ENCODE results near the gene RPE.

Gene RPE

DNA sequence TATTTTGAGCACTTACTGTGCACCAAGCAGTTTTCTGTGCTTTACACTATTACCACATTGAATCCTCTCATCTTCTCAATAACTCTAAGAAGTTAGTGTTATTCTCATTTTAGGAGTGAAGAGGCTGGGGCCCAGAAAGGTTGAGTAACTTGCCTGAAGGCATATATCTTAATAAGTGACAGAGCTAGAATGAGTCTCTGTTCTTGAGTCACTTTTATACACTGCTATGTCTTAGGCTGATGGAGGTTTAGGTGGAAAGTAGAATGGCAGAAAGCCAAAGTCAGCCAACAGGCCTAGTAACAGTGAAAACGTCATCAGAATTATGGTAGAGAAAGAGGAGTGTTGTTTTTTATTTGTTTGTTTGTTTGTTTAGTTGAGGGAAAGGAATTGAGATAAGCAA, 27.9 kb upstream of the RPE start:
- H3K9me3 ChIP-seq (ENCODE audit: control insufficient read depth, insufficient read depth, low read length) = no peaks in the 10 kb centered on the region
- no peaks in the 10 kb centered on the region for H3K4me1 ChIP-seq (ENCODE audit: control insufficient read depth, insufficient read depth, low read length)
- no peak overlapping the region for H3K4me3 ChIP-seq (ENCODE audit: low read depth, low read length)
- no peak overlapping the region for H3K27ac ChIP-seq (ENCODE audit: low read depth, low read length)
- no peaks in the 10 kb centered on the region for H3K36me3 ChIP-seq (ENCODE audit: control insufficient read depth, insufficient read depth, low read length)
- no peaks in the 10 kb centered on the region for H3K27me3 ChIP-seq (ENCODE audit: control insufficient read depth, insufficient read depth, low read length)
- no peak overlapping the region for H3K9ac ChIP-seq (ENCODE audit: low read depth, low read length)

DNA sequence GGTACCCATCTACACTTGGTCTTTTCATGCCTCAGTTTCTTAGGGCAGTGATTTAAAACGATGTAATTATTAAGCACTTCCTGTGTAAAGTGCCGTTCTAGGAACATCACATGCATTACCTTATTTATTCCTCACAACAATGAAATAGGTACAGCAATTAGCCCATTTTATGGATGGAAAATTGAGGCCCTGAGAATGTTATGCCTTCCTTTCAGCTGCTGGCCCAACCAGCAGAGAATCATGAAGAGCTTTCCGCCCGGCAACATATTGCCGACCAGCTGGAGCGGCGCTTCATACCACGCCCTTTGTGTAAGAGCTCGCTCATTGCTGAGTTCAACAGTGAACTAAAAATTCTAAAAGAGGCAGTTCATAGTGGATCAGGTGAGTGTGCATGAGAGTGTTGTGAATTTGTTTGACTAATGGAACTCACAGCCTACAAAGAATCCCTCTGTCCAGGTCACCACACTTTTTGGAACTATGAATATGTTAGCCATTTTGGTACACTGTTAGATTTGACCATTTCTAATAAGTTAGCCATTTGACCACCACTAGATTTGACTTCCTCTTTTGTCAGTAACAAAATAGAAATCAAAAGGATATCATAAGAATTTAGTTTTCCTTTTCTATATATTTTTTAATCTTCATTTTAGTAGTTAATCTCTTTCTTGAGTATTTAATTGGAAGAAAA, 25.6 kb upstream of the RPE start:
- Histone ChIP-seq H3K27me3 (ENCODE audit: control insufficient read depth, insufficient read depth, low read length) (no peaks in the 10 kb centered on the region), H3K27ac (ENCODE audit: low read depth, low read length) (no peak overlapping the region), H3K9ac (ENCODE audit: low read depth, low read length) (no peak overlapping the region), H3K4me1 (ENCODE audit: control insufficient read depth, insufficient read depth, low read length) (no peaks in the 10 kb centered on the region), H3K9me3 (ENCODE audit: control insufficient read depth, insufficient read depth, low read length) (no peaks in the 10 kb centered on the region), H3K36me3 (ENCODE audit: control insufficient read depth, insufficient read depth, low read length) (no peaks in the 10 kb centered on the region), H3K4me3 (ENCODE audit: low read depth, low read length) (no peak overlapping the region)

DNA sequence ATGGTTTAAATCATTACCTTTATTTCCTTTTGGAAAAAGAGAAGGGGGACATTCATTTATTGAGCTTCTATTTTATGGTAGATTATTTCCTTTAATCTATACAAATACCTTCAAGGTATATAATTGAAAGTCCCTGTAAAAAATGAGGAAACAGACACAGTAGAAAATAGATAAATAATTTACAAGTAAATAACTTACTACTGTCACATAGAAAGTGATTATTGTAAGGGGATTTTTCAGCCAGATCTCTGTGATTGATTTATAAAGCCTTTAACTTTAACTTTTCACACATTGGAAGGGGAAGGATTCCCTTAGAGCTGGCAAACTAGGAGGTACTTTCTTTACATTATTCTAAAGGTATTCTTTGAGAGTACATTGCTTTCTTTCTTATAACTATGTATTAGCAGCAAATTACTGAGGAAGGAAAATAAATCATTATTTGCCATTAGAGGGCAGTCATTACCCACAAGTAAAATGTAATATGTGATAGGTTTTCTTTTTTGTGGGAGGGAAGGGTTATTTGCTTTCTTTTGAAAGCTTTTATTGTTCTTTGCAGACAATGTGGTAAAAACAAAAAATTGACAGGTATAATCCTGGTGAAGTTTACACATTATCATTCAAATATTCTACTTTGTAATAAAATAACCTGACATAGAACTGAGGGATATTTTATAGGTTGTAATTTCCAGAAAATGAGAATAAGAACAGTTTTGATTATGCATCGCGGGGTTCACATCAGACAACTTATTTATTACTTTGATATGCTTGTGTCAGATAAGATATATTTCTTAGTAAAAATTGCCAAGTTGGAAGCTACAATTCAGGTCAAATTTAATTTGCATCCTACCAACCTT, 24.8 kb upstream of the RPE start:
- no peaks in the 10 kb centered on the region for H3K4me1 ChIP-seq (ENCODE audit: control insufficient read depth, insufficient read depth, low read length)
- H3K4me3 ChIP-seq (ENCODE audit: low read depth, low read length) = no peak overlapping the region
- H3K9me3 ChIP-seq (ENCODE audit: control insufficient read depth, insufficient read depth, low read length) = no peaks in the 10 kb centered on the region

DNA sequence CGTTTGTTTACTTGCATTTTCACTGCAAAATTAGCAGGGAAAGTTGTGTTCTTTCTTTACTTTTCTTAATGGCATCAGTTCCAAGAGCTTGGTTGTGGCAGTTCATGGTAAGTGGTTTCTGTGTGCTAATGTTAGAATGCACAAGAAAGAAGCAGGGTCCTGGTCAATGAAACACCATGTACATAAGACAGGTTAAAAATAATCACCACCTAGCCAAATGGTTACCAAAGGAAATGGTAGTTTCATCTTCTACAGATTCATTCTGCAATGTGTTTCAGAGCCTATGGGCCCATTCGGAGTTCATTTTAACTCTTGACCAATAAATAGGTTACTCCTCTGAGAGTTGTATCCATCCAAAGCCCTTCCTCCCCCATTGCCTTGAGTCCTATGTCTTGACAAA, 18.1 kb upstream of the RPE start:
- Histone ChIP-seq H3K4me3 (ENCODE audit: low read depth, low read length) (no peak overlapping the region), H3K27ac (ENCODE audit: low read depth, low read length) (no peak overlapping the region), H3K4me1 (ENCODE audit: control insufficient read depth, insufficient read depth, low read length) (no peaks in the 10 kb centered on the region), H3K9ac (ENCODE audit: low read depth, low read length) (no peak overlapping the region), H3K36me3 (ENCODE audit: control insufficient read depth, insufficient read depth, low read length) (no peaks in the 10 kb centered on the region), H3K27me3 (ENCODE audit: control insufficient read depth, insufficient read depth, low read length) (no peaks in the 10 kb centered on the region), H3K9me3 (ENCODE audit: control insufficient read depth, insufficient read depth, low read length) (no peaks in the 10 kb centered on the region)

More for the DNA sequence above, 24.8 kb upstream of the RPE start:
- Histone ChIP-seq H3K9ac (ENCODE audit: low read depth, low read length) (no peak overlapping the region), H3K36me3 (ENCODE audit: control insufficient read depth, insufficient read depth, low read length) (no peaks in the 10 kb centered on the region), H3K27me3 (ENCODE audit: control insufficient read depth, insufficient read depth, low read length) (no peaks in the 10 kb centered on the region), H3K27ac (ENCODE audit: low read depth, low read length) (no peak overlapping the region)

DNA sequence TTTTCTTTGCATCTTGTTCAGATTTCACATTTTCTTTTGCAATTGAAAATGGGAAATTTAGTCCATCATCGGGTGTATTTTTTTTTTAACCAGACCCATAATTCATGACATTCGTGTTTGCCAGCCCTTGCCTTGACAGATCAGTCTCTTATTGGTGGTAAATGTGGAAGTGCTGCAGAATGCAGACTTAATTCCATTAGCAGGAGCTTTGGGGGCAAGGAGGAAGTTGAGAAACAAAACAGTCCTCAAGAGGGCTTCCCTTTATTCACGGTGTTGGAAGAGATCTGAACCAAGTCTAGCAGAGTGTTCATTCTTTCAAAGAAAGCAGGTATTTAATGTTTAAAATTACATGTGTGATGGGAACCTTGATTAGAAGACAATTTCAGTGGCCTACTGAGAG, 16.6 kb upstream of the RPE start:
- Histone ChIP-seq H3K27ac (ENCODE audit: low read depth, low read length) (no peak overlapping the region), H3K9ac (ENCODE audit: low read depth, low read length) (no peak overlapping the region), H3K4me3 (ENCODE audit: low read depth, low read length) (no peak overlapping the region), H3K9me3 (ENCODE audit: control insufficient read depth, insufficient read depth, low read length) (no peaks in the 10 kb centered on the region), H3K27me3 (ENCODE audit: control insufficient read depth, insufficient read depth, low read length) (no peaks in the 10 kb centered on the region), H3K36me3 (ENCODE audit: control insufficient read depth, insufficient read depth, low read length) (no peaks in the 10 kb centered on the region), H3K4me1 (ENCODE audit: control insufficient read depth, insufficient read depth, low read length) (no peaks in the 10 kb centered on the region)

DNA sequence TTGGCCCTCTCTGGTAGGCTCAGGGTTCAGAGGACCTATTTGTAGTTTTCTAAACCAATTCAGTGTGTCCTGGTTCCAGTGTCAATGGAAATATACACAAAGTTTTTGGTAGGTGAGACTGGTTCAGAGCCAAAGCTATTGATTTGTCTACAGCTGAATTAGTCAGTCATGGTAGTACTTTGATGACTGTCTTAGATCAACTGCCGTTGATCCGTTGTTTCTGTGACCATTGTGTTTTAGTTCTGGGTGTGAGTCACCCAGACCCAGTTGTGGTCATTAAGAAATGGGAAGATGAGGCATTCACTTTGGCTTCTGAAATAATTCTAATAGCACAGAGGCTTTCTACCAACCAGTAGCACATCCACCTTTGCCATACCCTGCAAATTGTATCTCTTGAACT, 16.0 kb upstream of the RPE start:
- H3K9me3 ChIP-seq (ENCODE audit: control insufficient read depth, insufficient read depth, low read length) = no peaks in the 10 kb centered on the region
- H3K27ac ChIP-seq (ENCODE audit: low read depth, low read length) = no peak overlapping the region
- H3K9ac ChIP-seq (ENCODE audit: low read depth, low read length) = no peak overlapping the region
- no peaks in the 10 kb centered on the region for H3K4me1 ChIP-seq (ENCODE audit: control insufficient read depth, insufficient read depth, low read length)
- H3K27me3 ChIP-seq (ENCODE audit: control insufficient read depth, insufficient read depth, low read length) = no peaks in the 10 kb centered on the region
- H3K36me3 ChIP-seq (ENCODE audit: control insufficient read depth, insufficient read depth, low read length) = no peaks in the 10 kb centered on the region
- no peak overlapping the region for H3K4me3 ChIP-seq (ENCODE audit: low read depth, low read length)

DNA sequence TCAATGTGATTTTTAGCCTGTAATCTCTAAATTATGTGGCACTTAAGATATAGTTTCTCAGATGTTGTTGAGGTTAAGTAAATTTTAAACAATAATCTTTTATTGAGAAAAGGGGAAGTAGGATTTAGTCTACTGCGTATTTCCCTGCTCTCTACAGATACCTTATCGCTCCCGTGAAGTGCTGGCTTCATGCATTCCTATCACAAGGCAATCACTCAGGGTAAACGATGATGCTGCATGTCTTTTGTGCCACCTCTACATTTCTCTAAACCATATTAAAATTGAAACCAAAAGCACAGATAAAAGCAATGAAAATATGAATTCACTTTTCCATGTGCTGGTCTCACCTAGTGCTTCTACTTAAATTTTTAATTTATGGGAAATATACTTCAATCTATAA, 14.4 kb upstream of the RPE start:
- Histone ChIP-seq H3K36me3 (ENCODE audit: control insufficient read depth, insufficient read depth, low read length) (no peaks in the 10 kb centered on the region), H3K27me3 (ENCODE audit: control insufficient read depth, insufficient read depth, low read length) (no peaks in the 10 kb centered on the region), H3K4me1 (ENCODE audit: control insufficient read depth, insufficient read depth, low read length) (no peaks in the 10 kb centered on the region), H3K9me3 (ENCODE audit: control insufficient read depth, insufficient read depth, low read length) (no peaks in the 10 kb centered on the region), H3K27ac (ENCODE audit: low read depth, low read length) (no peak overlapping the region), H3K9ac (ENCODE audit: low read depth, low read length) (no peak overlapping the region), H3K4me3 (ENCODE audit: low read depth, low read length) (no peak overlapping the region)

DNA sequence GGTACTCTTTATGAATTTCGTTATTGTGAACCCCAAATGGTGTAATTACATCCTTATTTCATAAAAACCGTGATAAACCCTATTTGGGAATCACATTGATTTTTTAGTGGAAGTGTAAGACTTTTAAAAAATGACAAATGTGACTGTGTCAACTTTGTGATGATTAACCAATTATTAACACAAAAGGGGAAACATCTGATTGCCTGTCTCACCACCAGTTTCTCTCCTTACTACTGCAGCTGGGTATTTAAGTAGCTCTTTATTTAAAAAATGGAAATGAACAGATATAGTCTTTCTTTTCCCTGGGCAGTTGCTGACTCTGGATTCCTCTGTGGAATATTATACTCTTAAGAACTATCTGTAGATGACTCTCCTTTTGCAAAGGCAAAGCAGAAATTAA, 11.6 kb upstream of the RPE start:
- Histone ChIP-seq H3K9ac (ENCODE audit: low read depth, low read length) (no peak overlapping the region), H3K4me3 (ENCODE audit: low read depth, low read length) (no peak overlapping the region), H3K4me1 (ENCODE audit: control insufficient read depth, insufficient read depth, low read length) (no peaks in the 10 kb centered on the region), H3K27me3 (ENCODE audit: control insufficient read depth, insufficient read depth, low read length) (no peaks in the 10 kb centered on the region), H3K9me3 (ENCODE audit: control insufficient read depth, insufficient read depth, low read length) (no peaks in the 10 kb centered on the region), H3K27ac (ENCODE audit: low read depth, low read length) (no peak overlapping the region), H3K36me3 (ENCODE audit: control insufficient read depth, insufficient read depth, low read length) (no peaks in the 10 kb centered on the region)

DNA sequence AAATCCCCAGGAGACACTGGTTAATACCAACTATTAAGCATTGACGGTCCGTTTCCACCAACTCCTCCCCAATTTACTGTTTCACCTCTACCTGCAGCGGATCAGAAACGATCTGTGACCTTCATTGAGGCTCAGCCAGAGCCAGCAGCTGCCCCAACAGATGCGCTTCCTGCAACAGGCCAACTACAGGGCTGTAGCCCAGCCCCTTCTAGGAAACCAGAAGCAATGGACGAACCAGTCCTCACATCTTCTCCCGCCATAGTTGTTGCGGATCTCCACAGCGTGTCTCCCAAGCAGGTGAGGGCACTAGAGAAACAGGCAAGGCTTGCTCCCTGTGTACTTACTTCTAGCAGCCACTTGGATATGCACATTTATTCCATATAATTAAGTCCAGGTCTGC, 8.5 kb upstream of the RPE start:
- Histone ChIP-seq H3K4me3 (ENCODE audit: low read depth, low read length) (no peak overlapping the region), H3K9ac (ENCODE audit: low read depth, low read length) (no peak overlapping the region), H3K27ac (ENCODE audit: low read depth, low read length) (no peak overlapping the region), H3K4me1 (ENCODE audit: control insufficient read depth, insufficient read depth, low read length) (no peaks in the 10 kb centered on the region), H3K36me3 (ENCODE audit: control insufficient read depth, insufficient read depth, low read length) (no peaks in the 10 kb centered on the region), H3K27me3 (ENCODE audit: control insufficient read depth, insufficient read depth, low read length) (no peaks in the 10 kb centered on the region), H3K9me3 (ENCODE audit: control insufficient read depth, insufficient read depth, low read length) (no peaks in the 10 kb centered on the region)

DNA sequence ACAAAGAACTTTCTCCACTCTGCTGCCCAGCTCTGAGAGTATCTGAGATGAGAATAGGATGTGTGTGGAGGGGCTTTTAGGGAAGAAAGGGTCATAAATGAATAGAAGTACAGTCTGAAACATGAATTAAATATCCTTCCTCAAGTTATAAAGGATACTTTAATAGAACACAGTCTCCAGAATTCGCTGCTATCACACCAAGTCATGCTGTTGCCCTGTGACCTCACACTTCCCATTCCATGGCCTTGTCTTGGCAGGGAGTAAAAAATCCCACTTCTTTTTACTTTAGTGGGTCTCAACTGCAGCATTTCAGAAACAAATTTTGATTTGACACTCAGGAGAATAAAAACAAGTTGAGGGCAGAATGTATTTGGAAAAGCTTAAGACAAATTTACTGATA, 3.8 kb upstream of the RPE start:
- no peak overlapping the region for H3K4me3 ChIP-seq (ENCODE audit: low read depth, low read length)

More for the DNA sequence above, 3.8 kb upstream of the RPE start:
- Histone ChIP-seq H3K27ac (ENCODE audit: low read depth, low read length) (no peak overlapping the region), H3K9me3 (ENCODE audit: control insufficient read depth, insufficient read depth, low read length) (no peaks in the 10 kb centered on the region), H3K9ac (ENCODE audit: low read depth, low read length) (no peak overlapping the region), H3K4me1 (ENCODE audit: control insufficient read depth, insufficient read depth, low read length) (peaks cover 8% of the 10 kb centered on the region; the same call in 1 of the 2 replicates), H3K36me3 (ENCODE audit: control insufficient read depth, insufficient read depth, low read length) (no peaks in the 10 kb centered on the region), H3K27me3 (ENCODE audit: control insufficient read depth, insufficient read depth, low read length) (no peaks in the 10 kb centered on the region)

Measured in HUES48 (cell line).